ENCODE measurements around the gene GRIK4. TPM values are rescaled to one million over a fixed set of nuclear protein-coding genes. Genes with fewer than 3 reads are reported as not detected.

The GRIK4 gene
- total RNA-seq, 1 donor from 2014 or later = not detected

DNA sequence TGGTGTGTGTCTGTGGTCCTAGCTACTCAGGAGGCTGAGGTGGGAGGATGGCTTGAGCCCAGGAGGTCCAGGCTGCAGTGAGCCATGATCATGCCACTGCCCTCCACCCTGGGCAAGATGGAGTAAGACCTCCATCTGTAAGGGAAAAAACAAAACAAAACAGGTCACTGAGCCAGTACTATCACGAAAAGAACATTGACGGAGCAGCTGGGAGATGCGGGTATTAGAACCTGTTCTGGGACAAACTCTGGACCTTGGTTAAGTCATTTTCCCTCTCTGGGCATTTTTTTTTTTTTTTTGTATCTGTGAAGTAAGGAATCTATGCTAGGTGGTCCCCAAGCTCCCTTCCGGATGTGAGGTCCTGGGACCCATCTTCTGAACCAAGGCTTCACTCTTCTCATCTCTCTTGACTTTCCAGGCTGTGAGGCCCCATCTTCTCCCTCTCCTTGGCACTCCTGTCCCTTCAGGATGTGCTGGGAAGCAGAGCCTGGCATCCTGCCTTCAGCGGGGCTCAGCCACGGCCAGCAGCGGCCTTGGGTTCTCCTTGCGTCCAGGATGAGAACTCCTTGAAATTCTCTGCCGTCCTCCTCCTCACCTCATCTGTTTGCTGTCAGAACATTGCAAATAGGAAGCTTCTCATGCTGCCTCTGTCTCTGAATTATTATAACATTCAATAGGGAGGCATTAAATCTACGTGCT, 130.8 kb downstream of the GRIK4 start:
- H3K9me3 Mint-ChIP-seq = no peaks in the 10 kb centered on the region
- no peak for DNase-seq (ENCODE audit: low spot score)
- no peak overlapping the region for H3K4me3 Mint-ChIP-seq (ENCODE audit: low read depth)
- intact Hi-C loops (cut with micrococcal nuclease) = no loop called here
- no peaks in the 10 kb centered on the region for H3K4me1 Mint-ChIP-seq (ENCODE audit: low read depth)
- H3K27ac Mint-ChIP-seq = no peak overlapping the region
- no peaks in the 10 kb centered on the region for H3K27me3 Mint-ChIP-seq (ENCODE audit: low read depth)
- no peaks in the 10 kb centered on the region for H3K36me3 Mint-ChIP-seq (ENCODE audit: low read depth)

DNA sequence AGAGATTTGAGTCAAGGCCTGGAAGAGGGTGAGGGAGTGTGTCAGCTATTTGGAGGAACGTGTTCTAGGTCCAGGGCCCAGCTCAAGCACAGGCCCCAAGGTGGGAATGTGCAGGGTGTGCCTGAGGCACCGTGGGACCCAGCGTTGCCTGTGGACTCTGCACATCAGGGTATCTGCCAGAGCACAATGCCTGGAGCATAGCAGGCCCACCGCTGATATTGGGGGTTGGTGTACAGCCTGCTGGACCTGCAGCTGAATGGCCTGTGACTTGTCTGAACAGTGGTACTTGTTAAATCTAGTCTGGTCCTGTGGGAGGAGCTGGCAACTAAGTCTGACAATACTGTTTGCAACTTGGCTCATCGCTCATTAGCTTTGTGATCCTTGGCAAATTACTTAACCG, 131.7 kb downstream of the GRIK4 start:
- Mint-ChIP-seq H3K27ac (no peak overlapping the region), H3K4me1 (ENCODE audit: low read depth) (no peaks in the 10 kb centered on the region), H3K9me3 (no peaks in the 10 kb centered on the region), H3K36me3 (ENCODE audit: low read depth) (no peaks in the 10 kb centered on the region), H3K27me3 (ENCODE audit: low read depth) (no peaks in the 10 kb centered on the region), H3K4me3 (ENCODE audit: low read depth) (no peak overlapping the region)
- no peak for DNase-seq (ENCODE audit: low spot score)
- intact Hi-C loops (cut with micrococcal nuclease) = no loop called here

DNA sequence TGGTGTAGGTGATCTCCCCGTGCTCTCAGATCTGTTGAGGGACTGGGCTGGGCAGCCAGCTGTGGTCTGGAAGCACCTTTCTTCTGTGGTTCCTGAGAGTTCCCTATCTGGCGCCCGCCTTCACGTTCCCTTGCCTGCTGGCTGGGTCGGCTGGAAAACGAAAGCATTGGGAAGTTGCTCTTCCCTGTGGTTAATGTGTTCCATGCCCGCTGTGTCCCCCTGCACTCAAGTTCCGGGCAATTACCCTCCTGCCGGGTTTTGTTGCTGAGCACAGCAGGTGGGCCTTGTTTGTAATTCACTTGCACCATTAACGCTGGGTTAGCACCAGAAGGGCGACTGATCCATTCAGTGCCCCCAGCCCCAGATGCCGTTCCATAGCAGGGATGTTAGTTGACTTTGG, 134.1 kb downstream of the GRIK4 start:
- Mint-ChIP-seq H3K9me3 (no peaks in the 10 kb centered on the region), H3K27me3 (ENCODE audit: low read depth) (peaks cover 1% of the 10 kb centered on the region), H3K36me3 (ENCODE audit: low read depth) (no peaks in the 10 kb centered on the region), H3K4me3 (ENCODE audit: low read depth) (no peak overlapping the region), H3K27ac (no peak overlapping the region), H3K4me1 (ENCODE audit: low read depth) (no peaks in the 10 kb centered on the region)
- DNase-seq (ENCODE audit: low spot score) = no peak
- intact Hi-C loops (cut with micrococcal nuclease) = no loop called here

DNA sequence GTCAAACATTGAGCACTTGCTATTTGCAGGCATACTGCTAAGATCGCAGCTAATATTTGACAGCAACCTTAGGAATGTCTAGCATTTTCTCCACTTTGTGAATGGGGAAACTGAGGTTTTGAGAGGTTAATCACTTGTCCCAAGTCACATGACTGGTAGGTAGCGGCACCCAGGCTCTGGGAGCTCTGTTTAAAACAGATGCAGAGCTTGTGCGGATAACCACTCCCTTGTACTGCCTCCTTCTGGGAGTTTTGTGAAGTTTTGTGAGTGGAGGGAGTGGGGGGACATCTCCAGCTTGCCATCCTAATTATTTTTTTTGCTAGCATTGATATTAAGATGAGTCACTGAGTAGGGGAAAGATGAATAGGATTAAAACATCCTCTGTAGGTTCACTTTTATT, 134.7 kb downstream of the GRIK4 start:
- intact Hi-C loops (cut with micrococcal nuclease) = no loop called here
- Mint-ChIP-seq H3K4me1 (ENCODE audit: low read depth) (no peaks in the 10 kb centered on the region), H3K9me3 (no peaks in the 10 kb centered on the region), H3K27ac (no peak overlapping the region), H3K4me3 (ENCODE audit: low read depth) (no peak overlapping the region), H3K27me3 (ENCODE audit: low read depth) (peaks cover 1% of the 10 kb centered on the region), H3K36me3 (ENCODE audit: low read depth) (no peaks in the 10 kb centered on the region)
- no peak for DNase-seq (ENCODE audit: low spot score)

DNA sequence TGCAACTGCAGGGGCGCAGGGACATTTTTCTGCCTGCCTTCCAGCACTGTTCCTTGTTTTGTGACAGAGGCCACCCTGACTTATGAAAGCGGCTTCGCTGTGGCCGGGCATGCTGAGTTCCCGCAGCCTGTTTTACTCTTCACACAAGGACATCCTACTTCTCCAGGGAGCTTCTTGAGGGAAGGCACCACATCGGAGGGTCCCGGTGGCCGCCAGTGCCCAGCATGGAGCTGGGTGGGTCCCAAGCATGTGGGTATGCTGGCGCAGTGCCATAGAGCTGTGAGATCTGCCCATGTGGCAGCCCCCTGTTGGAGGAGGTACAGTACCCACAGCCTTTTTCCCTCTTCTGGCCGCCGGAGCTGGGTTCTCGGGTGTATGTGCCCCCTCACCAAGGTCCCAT, 136.1 kb downstream of the GRIK4 start:
- Mint-ChIP-seq H3K36me3 (ENCODE audit: low read depth) (no peaks in the 10 kb centered on the region), H3K4me3 (ENCODE audit: low read depth) (no peak overlapping the region), H3K27ac (no peak overlapping the region), H3K27me3 (ENCODE audit: low read depth) (peaks cover 1% of the 10 kb centered on the region), H3K4me1 (ENCODE audit: low read depth) (no peaks in the 10 kb centered on the region), H3K9me3 (no peaks in the 10 kb centered on the region)
- DNase-seq (ENCODE audit: low spot score) = no peak
- intact Hi-C loops (cut with micrococcal nuclease) = no loop called here

DNA sequence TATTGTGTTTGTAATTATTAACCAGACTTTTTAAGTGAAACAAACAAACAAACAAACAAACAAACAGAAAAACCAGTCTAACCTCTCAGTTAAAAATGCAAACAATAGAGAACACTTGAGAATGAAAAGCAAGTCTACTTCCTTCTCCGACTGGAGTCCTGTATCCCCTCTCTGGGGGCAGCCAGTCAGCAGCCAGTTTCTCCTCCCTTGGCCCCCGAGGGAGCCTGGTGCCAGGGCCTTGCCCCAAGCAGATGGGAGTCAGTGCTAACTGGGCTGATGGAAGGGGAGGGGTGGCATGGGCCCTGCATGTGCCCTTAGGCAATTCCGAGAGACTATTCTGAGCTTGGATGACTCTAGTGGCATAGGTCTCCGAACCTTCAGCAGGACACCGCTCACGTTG, 137.2 kb downstream of the GRIK4 start:
- Mint-ChIP-seq H3K4me1 (ENCODE audit: low read depth) (no peaks in the 10 kb centered on the region), H3K36me3 (ENCODE audit: low read depth) (no peaks in the 10 kb centered on the region), H3K27ac (no peak overlapping the region), H3K27me3 (ENCODE audit: low read depth) (peaks cover 1% of the 10 kb centered on the region), H3K4me3 (ENCODE audit: low read depth) (no peak overlapping the region), H3K9me3 (no peaks in the 10 kb centered on the region)
- intact Hi-C loops (cut with micrococcal nuclease) = no loop called here
- no peak for DNase-seq (ENCODE audit: low spot score)

DNA sequence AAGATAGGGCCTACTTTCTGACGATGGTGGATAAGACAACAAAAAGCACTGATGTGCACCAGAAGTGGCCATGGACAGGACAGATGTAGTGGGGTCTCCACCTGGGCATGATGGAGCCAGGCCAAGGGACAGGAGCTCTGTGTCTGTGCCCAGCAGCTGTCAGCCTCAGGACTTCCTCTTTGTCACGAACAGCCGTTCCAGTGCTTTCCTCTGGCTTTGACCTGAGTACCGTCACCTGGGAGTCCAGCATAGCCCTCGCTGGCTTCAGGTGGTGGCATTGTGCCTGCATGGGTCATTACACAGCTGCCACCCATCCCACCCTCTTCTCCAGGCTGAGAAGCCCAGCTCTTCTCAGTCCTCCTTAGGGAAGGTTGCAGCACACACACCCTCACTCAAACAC, 137.8 kb downstream of the GRIK4 start:
- H3K36me3 Mint-ChIP-seq (ENCODE audit: low read depth) = no peaks in the 10 kb centered on the region
- no peak overlapping the region for H3K4me3 Mint-ChIP-seq (ENCODE audit: low read depth)
- no peak for DNase-seq (ENCODE audit: low spot score)
- peaks cover 1% of the 10 kb centered on the region for H3K27me3 Mint-ChIP-seq (ENCODE audit: low read depth)
- intact Hi-C loops (cut with micrococcal nuclease) = no loop called here
- H3K4me1 Mint-ChIP-seq (ENCODE audit: low read depth) = no peaks in the 10 kb centered on the region
- no peaks in the 10 kb centered on the region for H3K9me3 Mint-ChIP-seq
- no peak overlapping the region for H3K27ac Mint-ChIP-seq

DNA sequence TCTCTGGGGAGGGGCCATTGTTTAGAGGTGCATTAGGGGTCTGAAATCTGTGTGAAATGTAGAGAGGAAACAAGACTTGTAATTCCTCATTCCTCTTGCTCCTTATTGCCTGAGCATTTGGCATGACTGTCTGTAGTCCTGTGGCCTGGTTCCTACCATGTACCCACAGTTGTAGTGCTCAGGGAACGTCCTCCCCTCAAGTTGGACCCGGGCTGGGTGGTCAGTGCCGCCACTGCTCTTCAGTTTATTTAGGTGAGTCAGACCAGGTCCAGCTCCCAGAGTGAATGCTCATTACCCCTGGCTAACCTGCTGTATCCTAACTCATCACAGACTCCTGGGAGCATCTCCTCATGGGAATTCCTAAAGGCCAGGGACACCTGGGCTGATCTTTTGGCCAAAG, 139.8 kb downstream of the GRIK4 start:
- Mint-ChIP-seq H3K36me3 (ENCODE audit: low read depth) (no peaks in the 10 kb centered on the region), H3K4me3 (ENCODE audit: low read depth) (no peak overlapping the region), H3K27me3 (ENCODE audit: low read depth) (peaks cover 1% of the 10 kb centered on the region), H3K9me3 (no peaks in the 10 kb centered on the region), H3K4me1 (ENCODE audit: low read depth) (no peaks in the 10 kb centered on the region), H3K27ac (no peak overlapping the region)
- intact Hi-C loops (cut with micrococcal nuclease) = no loop called here
- DNase-seq (ENCODE audit: low spot score) = no peak

DNA sequence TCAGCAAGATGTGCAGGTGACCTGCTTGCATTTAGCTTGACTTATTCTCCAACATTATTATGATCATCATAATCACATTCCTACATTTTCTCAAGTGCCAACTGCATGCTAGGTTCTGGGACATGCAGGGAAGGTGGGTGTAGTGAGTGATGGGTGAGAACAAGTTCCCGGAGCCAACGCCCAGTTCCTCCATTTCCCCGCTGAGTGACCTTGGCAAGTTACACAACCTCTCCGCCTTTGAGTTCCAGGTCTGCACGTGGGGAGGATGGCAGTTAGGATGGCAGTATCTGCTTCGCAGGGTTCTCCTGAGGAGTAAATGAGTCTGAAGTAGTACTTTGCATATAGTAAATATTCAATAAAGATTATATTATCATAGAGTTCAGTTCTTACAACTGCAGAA, 140.3 kb downstream of the GRIK4 start:
- no peak overlapping the region for H3K4me3 Mint-ChIP-seq (ENCODE audit: low read depth)
- no peak overlapping the region for H3K27ac Mint-ChIP-seq
- intact Hi-C loops (cut with micrococcal nuclease) = no loop called here
- no peak for DNase-seq (ENCODE audit: low spot score)
- no peaks in the 10 kb centered on the region for H3K9me3 Mint-ChIP-seq
- no peaks in the 10 kb centered on the region for H3K36me3 Mint-ChIP-seq (ENCODE audit: low read depth)
- H3K4me1 Mint-ChIP-seq (ENCODE audit: low read depth) = no peaks in the 10 kb centered on the region
- peaks cover 1% of the 10 kb centered on the region for H3K27me3 Mint-ChIP-seq (ENCODE audit: low read depth)

DNA sequence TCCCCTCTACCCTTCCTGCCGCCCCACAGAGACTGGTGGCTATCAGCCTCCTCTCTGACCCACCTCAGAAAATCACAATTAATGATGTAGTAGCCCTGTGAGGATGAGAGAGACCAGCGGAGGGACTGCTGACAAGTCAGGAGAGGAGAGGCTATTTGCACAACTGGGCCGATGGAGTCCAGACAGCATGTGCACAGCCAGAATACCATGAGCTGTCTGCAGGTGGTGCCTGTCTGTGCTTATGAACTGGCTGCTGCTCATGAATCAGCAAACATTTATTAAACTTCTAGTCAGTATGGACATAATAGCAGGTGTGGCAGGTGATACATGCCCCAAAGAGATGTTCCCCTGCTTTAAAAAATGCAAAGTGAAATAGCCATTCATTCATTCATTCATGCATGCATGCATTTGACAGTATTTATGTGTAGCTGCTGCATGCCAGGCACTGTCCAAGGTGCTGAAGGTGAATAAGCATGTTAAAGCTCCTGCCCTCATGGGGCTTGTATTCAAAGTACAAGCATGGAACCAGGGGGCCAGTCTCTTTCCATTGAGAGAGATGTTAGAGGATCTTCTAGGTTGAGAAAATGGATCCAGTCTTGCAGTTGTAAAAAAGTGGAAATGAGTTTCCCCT, 141.3 kb downstream of the GRIK4 start:
- Mint-ChIP-seq H3K4me3 (ENCODE audit: low read depth) (no peak overlapping the region), H3K27me3 (ENCODE audit: low read depth) (peaks cover 1% of the 10 kb centered on the region), H3K27ac (no peak overlapping the region), H3K36me3 (ENCODE audit: low read depth) (no peaks in the 10 kb centered on the region), H3K4me1 (ENCODE audit: low read depth) (no peaks in the 10 kb centered on the region), H3K9me3 (no peaks in the 10 kb centered on the region)
- no peak for DNase-seq (ENCODE audit: low spot score)
- intact Hi-C loops (cut with micrococcal nuclease) = no loop called here

DNA sequence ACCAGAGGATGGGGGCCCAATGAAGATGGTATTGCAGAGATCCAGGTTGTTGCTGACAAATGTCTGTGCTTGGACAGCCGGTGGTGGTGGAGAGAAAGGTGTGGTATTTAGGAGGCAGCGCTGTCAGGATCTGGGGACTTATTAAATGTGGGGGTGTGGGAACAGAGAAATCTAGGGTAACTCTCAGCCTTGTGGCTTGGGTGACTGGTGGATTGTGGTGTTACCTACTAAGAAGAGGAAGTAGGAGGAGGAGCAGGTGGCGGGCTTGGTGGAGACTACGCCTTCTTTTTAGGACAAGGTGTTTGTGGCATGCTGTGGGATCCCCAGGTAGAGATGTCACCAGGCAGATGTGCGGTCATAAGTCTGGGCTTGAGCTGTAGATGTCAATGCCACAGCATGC, 144.0 kb downstream of the GRIK4 start:
- Mint-ChIP-seq H3K36me3 (ENCODE audit: low read depth) (no peaks in the 10 kb centered on the region), H3K4me3 (ENCODE audit: low read depth) (no peak overlapping the region), H3K27ac (no peak overlapping the region), H3K27me3 (ENCODE audit: low read depth) (no peaks in the 10 kb centered on the region), H3K4me1 (ENCODE audit: low read depth) (no peaks in the 10 kb centered on the region), H3K9me3 (no peaks in the 10 kb centered on the region)
- no peak for DNase-seq (ENCODE audit: low spot score)
- intact Hi-C loops (cut with micrococcal nuclease) = no loop called here

DNA sequence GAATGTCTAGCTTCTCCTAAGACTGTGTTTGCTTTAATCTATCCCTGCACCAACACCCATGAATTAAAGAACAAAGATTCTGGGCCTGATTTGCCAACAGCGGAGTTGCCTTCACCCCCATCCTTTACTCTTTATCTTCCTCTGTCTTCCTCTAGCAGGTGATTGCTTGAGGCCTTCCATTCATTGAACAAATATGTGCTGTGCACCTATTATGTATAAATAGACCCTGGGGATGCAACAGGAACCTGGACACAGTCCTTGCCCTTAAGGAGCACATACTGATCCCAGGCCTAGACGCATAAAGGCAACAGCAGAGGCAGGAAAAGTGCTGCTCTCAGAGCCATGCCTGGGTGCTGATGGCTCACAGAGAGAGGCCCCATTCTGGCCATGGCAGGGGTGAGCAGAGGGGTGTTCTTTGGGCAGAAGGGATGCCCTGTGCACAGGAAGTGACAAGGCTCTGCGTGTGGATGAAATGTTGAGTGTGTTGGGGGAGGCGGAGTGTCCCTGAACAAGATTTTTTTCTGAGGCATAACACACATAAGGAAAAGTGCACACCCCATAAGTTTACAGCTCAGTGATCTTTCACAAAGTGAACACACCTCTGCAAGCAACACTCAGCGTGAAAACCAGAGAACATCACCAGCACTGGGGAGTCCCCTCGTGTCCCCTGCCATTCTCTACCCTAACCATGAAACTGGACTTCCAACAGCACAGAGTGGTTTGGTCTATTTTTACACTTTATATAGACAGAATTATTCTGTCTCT, 145.9 kb downstream of the GRIK4 start:
- Mint-ChIP-seq H3K9me3 (no peaks in the 10 kb centered on the region), H3K4me1 (ENCODE audit: low read depth) (no peaks in the 10 kb centered on the region), H3K4me3 (ENCODE audit: low read depth) (no peak overlapping the region), H3K27me3 (ENCODE audit: low read depth) (peaks cover 2% of the 10 kb centered on the region), H3K27ac (no peak overlapping the region), H3K36me3 (ENCODE audit: low read depth) (no peaks in the 10 kb centered on the region)
- intact Hi-C loops (cut with micrococcal nuclease) = no loop called here
- no peak for DNase-seq (ENCODE audit: low spot score)

DNA sequence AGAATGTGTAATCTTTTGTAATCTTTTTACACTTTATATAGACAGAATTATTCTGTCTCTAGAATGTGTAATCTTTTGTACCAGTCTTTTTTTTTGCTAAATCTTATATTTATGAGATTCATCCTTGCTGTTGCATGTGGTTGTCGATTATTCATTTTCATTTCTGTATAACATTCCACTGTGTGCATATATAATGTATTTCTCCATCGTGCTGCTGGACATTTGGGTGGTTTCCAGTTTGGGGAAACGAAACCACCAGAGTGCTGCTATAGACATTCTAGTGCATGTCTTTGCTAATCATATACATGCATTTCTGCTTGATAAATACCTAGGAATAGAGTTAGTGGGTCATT, 146.5 kb downstream of the GRIK4 start:
- Mint-ChIP-seq H3K4me3 (ENCODE audit: low read depth) (no peak overlapping the region), H3K36me3 (ENCODE audit: low read depth) (no peaks in the 10 kb centered on the region), H3K27ac (no peak overlapping the region), H3K27me3 (ENCODE audit: low read depth) (peaks cover 2% of the 10 kb centered on the region), H3K9me3 (no peaks in the 10 kb centered on the region), H3K4me1 (ENCODE audit: low read depth) (no peaks in the 10 kb centered on the region)
- intact Hi-C loops (cut with micrococcal nuclease) = no loop called here
- DNase-seq (ENCODE audit: low spot score) = no peak

All from activated T-helper 2 cell treated with anti-CD3 and anti-CD28 coated beads, Interferon-gamma antibody, Interleukin-2, Interleukin-4, amounts not matched to agents 10 μg/mL and 5 μg/mL and 100 μg/mL, durations not matched to agents 14 hours and 24 hours and 36 hours (primary cell).